NCI-H446 treated with DMSO at 0.1 percent for 48 hours (cell line): Measurements from ENCODE around the gene UAP1.
"Not testable (repeated sequence)": the region's sequence is repeated elsewhere in the genome, so short reads cannot be mapped to it uniquely, and the experiment has no call there.

Experiments
- DNase-seq: peaks from one replicate; lab custom pipeline; 2025; lab: John Stamatoyannopoulos, UW

The UAP1 gene

GRCh38 chr1:162565460-162565859 is 3.9 kb downstream of the UAP1 start:
- DNase-seq = no peak

GRCh38 chr1:162566870-162567269 is 5.3 kb downstream of the UAP1 start:
- no peak for DNase-seq

GRCh38 chr1:162568802-162569201 is 7.3 kb downstream of the UAP1 start:
- DNase-seq = no peak

- no peak for DNase-seq
These were observed 9.2 kb downstream of the UAP1 start for GRCh38 chr1:162570718-162571117.

- not testable (repeated sequence) for DNase-seq
These were observed 9.6 kb downstream of the UAP1 start for GRCh38 chr1:162571121-162571520.

- DNase-seq = no peak
These were observed 10.2 kb downstream of the UAP1 start for GRCh38 chr1:162571696-162572095.

GRCh38 chr1:162573136-162573535 is 11.6 kb downstream of the UAP1 start:
- no peak for DNase-seq

GRCh38 chr1:162578071-162578700 is 16.7 kb downstream of the UAP1 start:
- DNase-seq = no peak

GRCh38 chr1:162578936-162579335 is 17.4 kb downstream of the UAP1 start:
- DNase-seq = no peak

- DNase-seq = no peak
These were observed 18.8 kb downstream of the UAP1 start for GRCh38 chr1:162580308-162580707.

GRCh38 chr1:162582901-162583300 is 21.4 kb downstream of the UAP1 start:
- not testable (repeated sequence) for DNase-seq

GRCh38 chr1:162585101-162585500 is 23.6 kb downstream of the UAP1 start:
- not testable (repeated sequence) for DNase-seq

- DNase-seq = peak; percentile 29
These were observed 25.8 kb downstream of the UAP1 start for GRCh38 chr1:162587347-162587746.

- no peak for DNase-seq
These were observed 26.3 kb downstream of the UAP1 start for GRCh38 chr1:162587761-162588260.

GRCh38 chr1:162590101-162590500 is 28.6 kb downstream of the UAP1 start:
- no peak for DNase-seq

- no peak for DNase-seq
These were observed 29.2 kb downstream of the UAP1 start for GRCh38 chr1:162590686-162591085.

- no peak for DNase-seq
These were observed 35.1 kb downstream of the UAP1 start for GRCh38 chr1:162596514-162597170.

- DNase-seq = no peak
These were observed 37.9 kb downstream of the UAP1 start for GRCh38 chr1:162599451-162599850.

- DNase-seq = not testable (repeated sequence)
These were observed 41.6 kb downstream of the UAP1 start for GRCh38 chr1:162603117-162603516.

- no peak for DNase-seq
These were observed 43.9 kb downstream of the UAP1 start for GRCh38 chr1:162605225-162605927.

- no peak for DNase-seq
These were observed 47.8 kb downstream of the UAP1 start for GRCh38 chr1:162609306-162609705.

GRCh38 chr1:162612606-162613400 is 51.3 kb downstream of the UAP1 start:
- peak; percentile 42 for DNase-seq
